GM19328 (cell line): ENCODE results near the gene UBA6.
"Not testable (repeated sequence)": the region's sequence is repeated elsewhere in the genome, so short reads cannot be mapped to it uniquely, and the experiment has no call there.

Experiments used
- ATAC-seq: cut with Tn5 transposase; IDR thresholded peaks from one replicate; pipeline ENCODE4 v1.9.1; 2021; ENCODE audit warnings: mild to moderate bottlenecking, moderate library complexity; ENCODE audit not compliant: unreplicated experiment

Gene UBA6

DNA sequence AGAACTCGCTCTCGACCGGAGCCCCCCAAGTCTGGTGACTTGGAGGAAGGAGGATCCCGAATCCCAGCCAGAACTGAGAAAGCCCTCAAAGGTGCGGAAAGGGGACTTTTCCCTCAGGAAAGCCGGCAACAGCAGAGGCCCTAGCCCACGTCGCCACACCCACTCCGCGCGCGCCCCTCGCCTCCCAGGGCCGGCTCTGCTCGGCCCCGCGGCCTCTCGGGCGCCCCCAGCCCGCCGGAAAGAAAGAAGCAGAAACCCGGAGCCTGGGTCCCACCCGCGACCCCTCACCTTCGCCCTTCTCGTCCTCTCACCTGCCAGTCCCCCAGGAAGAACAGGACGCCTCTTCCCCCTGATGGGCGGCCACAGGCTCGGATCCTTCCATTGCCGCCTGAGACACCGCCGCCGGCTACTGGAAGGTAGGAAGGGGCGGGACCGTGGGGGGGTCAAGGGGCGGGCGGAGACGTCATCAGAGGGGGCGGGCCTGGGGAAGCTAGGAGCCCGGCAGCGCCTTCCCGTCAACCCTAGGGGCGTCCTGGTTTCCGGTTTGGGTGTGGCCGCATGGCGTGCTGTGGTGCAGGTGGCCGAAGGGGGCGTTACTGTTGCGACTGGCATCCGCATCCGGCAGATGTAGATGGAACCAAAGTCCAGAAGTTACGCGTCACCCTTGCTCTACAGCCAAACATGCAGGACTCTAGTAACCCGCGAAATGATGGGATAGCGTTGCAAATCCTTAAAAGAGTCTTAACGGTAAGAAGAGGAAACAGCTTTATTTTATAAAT is at the start of gene UBA6:
UBA6 (minus strand) TSS at position 418 of the 779 bp plus-strand sequence; CDS start at position 382, 36 bp downstream.
- ATAC-seq = peak; percentile 98

DNA sequence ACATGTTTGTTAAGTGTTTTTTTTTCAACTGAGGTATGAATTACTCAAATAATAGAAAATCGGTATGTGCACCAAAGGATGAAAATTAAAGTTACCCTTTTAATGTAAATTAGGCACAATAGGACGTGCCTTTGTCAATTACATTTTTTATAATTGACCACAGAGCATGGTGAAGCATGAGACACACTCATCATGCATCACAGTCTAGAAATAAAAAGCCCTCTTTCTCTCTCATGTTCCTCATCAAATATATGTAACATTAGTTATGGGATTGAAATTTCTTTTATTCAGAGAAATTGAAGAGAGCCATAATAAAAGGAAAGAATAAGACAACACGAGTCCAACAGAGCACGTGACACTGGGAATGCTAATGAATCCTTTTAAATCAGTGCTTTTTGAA is 49.7 kb upstream of the UBA6 start:
- ATAC-seq = no peak

DNA sequence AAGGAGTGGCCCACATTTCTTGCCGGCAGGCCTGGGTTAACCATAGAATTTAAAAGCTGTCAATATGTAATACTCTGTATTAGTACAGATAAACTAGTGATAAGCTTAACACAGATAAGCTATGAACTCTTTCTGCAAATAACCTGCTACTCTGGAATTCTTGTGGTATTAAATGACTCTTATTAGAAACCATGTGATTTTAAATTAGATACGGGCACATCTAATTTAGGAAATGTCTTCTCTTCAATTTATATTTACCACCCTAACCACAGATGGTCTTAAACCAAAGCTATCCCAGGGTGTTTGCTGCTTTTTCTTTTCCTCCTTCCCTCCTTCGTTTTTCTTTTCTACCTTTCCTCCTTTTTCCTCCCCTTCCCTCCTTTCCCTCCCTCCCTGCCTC is 48.3 kb upstream of the UBA6 start:
- no peak for ATAC-seq

DNA sequence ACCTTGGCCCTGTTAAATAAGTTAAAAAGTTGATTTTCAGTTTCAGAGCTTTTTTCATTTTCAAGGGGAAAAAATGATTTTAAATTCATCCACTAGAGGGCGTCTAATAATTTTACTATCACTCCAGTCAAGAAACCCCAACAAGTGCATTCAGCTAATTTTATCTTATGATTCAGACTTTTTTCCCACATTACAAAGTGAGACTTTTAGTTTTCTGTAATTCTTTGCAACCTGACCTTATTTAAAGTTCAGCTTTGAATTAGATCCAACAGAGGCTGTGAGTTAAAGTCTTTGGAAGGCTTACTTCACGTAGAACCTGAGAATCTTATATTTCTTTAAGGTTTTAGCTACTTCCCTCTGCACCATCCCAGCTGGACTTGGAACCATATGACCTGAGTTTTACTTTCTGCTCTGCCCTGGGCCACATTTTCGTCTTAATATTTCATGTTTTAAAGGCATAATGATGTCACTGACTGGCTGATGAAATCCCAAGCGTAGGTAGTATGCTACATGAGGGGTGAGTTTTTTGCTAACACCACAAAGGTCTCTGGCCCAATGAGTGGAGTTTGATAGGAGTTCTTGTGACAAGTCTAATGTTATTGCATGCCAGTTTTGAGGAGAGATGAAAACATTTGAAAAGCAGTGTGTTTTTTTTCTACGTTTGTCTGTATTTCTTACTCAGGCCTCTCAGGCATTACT is 46.0 kb upstream of the UBA6 start:
- ATAC-seq = no peak

DNA sequence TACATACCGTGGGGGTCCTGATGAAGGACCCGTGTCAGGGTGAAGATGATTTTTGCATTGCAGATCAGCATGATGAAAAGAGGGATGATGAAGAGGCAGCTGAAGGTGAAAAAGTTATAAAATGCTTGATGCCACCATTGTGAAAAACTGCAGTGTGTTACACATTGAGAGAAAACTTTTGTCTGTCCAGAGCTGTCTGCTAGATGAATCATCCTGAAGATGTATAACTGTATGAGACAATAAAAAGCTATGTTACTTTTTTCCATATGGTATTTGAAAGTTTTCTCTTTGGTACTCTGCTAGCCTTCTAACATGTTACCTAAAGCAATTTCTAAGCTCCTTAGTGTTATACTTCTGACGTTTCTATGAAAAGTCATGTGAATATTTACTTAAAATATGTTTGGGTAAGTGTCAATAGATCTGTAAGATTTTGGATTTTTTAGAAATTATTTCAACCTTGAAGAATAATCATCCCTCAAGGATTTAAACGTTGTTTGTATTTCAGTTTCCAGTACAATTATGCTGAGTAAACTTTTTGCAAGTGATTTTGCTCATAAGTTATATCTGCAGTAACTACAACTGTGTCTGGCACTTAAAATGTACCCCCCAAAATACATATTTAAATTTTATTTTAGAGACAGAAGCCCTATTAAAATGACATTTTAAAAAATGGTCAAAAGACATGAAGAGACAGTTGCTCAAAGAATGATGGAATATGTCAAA is 43.8 kb upstream of the UBA6 start:
- ATAC-seq = no peak

DNA sequence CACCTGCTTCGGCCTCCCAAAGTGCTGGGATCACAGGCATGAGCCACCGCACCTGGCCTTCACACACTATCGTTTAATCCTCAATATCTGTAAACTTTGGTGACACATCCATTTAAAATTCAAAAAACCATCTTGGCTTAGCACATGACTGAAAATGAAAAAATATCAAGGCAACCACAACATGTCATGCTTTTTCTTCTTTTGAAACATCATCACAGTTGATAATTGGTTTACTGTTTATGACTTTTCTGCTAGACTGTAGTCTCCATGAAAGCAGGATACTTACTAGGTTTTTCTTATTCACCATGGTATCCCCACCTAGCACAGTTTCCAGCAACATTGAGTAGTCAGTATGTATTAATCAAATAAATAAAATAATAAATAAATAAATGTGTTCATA is 42.2 kb upstream of the UBA6 start:
- ATAC-seq = no peak

DNA sequence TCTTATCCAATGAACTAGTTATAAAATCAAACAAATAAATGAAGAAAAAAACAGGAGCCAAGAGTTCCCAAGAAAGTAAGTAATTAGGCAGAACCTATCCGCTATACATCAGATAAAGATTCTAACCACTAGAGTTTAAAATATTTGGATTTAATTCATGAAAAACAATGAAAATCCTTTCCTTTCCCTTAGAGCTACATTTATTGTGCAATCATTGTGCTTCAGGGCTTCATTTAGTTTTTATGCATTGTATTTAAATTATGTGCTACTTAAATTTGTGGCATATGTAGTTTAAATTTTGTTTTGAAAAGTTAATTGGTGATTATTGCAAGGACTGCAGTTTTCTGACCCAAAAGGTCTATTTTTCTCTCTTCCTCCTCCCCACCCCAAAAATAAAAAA is 35.3 kb upstream of the UBA6 start:
- no peak for ATAC-seq

DNA sequence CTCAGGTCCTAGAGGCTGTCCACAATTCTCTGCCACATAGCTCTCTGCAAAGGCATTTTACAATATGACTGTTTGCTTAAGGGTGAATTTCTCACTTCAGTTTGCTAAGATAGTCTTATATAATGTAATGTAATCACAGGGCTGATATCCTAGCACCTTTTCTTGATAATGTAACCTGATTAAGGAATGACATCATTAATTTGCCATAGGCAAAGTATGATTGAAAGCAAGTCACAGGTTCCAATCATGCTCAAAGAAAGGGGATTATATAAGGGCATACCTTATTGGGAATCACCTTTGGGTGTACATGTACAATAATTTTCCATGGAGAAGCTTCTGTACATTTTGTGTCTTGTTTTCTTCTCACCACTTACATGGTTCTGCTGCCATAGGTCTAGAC is 34.4 kb upstream of the UBA6 start:
- no peak for ATAC-seq

DNA sequence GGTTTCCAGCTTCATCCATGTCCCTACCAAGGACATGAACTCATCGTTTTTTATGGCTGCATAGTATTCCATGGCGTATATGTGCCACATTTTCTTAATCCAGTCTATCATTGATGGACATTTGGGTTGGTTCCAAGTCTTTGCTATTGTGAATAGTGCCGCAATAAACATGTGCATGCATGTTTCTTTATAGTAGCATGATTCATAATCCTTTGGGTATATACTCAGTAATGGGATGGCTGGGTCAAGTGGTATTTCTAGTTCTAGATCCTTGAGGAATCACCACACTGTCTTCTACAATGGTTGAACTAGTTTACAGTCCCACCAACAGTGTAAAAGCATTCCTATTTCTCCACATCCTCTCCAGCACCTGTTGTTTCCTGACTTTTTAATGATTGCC is 29.6 kb upstream of the UBA6 start:
- ATAC-seq = not testable (repeated sequence)

DNA sequence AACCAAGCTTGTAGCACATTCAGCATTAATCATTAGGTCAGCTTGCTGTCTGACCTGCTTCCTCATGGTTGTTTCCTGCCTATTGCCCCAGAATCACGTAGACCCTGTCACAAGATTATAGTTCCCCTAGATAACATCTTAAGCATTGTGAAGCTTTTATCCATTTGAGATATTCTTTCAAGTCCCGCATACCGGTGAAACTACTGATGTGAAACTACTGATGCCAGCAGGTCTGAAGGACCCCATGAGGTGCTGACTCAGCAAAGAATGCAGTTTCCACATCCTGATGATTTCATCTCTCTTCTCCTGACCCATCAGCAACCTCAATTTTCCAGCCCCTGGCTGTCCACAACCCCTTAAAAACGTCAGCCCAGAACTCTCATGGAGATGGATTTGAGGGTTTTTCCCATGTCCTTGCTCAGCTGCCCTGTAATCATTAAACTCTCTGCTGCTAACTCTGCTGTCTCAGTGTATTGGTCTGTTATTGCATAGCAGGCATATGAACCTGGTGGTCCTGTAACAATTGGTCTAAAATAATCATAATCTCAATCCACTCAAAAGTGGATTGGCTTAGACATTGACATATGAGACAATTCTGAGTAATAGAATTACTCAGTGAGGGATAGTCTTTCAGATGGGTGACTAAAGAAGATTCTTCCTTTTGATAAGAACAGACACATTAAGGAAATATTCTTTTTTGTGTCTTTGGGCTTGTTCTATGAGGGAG is 26.3 kb upstream of the UBA6 start:
- ATAC-seq = no peak

DNA sequence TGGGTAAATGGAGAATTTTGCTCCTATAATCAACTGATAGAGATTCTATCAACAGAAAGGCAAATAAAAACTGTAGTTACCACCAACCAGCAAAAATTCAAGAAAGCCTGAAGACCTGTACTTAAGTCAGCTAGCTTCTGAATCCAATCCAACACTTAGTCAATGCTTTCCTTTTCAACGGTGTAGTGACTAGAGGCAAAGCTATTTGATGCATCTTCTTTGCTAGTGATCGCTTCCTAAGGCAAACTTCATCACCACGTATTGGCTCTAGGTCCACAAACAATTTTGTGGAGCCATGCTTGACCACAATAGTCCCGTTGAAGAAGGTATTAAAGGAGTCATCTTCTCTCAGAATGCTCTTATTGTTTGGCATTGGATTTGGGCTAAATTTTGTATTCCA is 25.0 kb upstream of the UBA6 start:
- ATAC-seq = no peak

DNA sequence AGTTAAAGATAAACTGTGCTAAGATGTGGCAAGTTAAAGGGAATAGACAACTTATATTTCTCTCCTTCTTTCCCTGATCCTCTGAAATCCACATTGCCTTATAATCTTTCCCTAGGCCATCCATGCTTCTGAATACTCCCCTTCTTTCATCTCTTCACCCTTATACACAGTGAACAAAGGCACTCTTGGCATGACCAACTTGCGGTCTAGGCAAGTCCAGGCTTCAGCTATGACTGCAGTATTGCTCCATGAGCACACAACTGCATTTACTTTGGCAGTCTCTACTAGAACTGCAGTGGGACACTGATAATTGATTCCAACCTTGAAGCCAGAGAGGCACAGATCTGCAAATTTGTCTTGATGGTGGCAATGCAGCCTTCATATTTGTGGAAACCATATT is 24.2 kb upstream of the UBA6 start:
- no peak for ATAC-seq

DNA sequence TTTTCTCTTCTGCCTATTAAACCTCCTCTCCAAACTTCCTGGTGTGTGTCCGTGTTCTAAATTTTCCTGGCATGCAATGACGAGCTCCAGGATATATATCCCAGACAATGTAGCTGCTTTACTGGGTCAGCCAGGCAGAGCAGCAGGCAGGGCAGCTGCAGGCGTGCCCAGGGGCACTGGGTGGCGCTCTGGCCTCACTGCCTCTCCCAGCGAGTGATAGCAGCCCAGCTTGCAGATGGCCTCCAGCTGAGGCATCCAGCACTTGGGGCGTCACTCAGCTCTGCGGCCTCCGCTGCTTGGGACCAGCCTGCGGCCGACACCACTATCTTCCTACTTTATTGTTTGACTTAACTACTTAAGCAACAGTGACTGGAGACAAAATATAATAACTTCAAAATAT is 23.0 kb upstream of the UBA6 start:
- ATAC-seq = no peak

DNA sequence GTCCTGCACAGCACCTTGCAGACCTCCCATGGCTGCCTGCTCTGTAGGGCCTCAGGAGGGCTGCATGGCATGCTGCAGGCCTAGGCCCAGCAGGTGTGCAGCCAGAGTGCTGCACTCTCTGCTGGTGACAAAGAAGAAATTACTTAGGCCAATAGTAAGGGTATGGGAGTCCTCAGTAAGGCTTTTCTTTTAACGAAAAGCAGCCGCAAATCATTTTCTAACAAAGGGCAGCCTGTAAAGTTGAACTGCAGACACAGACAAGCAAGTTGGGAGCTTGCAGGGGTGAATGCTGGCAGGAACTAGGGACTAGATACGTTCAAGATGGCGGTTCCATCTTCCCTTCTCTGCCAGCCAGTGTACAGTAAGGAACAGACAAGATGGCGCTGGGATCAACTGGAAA is 22.4 kb upstream of the UBA6 start:
- no peak for ATAC-seq

DNA sequence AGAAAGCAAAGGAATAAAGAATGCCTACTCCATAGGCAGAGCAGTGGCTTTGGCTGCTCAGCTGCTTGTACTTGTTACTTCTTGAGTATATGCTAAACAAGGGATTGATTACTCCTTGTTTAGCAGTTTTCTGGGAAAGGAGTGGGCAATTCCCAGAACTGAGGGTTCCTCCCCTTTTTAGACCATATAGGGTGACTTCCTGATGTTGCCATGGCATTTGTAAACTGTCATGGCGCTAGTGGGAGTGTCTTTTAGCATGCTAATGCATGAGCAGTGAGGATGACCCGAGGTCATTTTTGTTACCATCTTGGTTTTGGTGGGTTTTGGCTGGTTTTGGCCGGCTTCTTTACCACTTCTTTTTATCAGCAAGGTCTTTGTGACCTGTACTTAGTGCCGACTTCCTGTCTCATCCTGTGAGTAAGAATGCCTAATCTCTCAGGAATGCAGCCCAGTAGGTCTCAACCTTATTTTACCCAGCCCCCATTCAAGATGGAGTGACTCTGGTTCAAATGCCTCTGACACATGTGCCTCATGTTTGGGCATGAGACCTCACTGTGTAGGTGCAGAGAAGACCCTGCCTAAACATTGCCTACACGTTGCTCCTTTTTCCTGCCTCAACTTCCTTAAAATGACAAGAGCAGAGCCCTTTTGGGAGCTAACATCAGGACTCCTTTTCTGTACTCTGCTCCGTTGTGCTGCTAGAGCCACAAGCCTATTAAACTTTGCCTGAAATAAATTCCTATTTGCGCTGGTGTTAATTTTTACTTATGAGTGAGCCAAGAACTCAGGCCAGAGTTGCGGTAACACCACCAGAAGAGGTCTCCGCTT is 21.0 kb upstream of the UBA6 start:
- ATAC-seq = no peak

DNA sequence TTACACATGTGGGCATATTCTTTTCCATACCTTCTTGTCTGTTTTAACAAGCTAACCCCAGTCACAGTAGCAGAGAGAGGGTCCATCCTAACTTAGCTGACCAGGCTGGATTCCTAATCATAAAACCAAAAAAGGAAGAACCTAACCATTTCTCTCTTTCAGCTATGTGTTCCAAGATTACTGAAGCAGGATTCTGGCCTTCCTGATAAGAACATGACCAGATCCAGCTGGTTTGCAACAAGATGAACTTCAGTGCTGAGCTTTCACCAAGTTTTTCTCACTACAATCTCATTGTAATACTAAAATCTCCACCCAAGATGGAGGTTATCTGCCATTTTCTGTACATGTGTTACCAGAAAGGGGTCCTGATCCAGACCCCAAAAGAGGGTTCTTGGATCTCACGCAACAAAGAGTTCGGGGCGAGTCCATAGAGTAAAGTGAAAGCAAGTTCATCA is 20.4 kb upstream of the UBA6 start:
- no peak for ATAC-seq

DNA sequence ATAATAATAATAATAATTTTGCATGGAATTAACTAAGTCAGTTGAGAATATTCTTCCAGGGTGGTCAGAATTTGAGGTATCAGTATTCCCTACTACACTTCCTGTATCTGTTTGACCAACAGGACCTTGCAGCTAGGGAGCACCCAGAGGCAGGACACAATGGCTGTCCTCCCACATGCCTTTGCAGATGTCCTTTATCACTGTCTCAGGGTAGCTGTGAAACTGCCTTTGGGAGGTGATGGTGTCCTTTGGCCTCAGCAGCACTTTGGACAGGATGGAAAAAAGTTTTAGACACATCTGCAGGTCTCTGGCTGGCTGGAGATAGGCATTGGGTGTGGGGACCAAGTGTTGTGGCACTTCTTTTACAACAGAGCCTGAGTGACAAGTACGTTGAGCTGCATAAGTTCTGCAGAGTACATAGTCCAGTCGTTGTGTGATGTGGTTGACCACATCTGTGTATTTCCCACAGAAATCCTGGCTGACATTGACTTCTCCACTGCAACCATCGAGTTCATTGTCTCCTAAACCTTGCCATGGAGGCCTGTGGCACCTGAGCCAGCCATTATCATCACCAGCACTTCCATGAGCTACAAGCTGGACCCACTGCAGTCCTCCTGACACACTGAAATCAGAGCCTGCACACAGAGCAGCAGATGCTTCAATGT is 19.1 kb upstream of the UBA6 start:
- ATAC-seq = no peak

DNA sequence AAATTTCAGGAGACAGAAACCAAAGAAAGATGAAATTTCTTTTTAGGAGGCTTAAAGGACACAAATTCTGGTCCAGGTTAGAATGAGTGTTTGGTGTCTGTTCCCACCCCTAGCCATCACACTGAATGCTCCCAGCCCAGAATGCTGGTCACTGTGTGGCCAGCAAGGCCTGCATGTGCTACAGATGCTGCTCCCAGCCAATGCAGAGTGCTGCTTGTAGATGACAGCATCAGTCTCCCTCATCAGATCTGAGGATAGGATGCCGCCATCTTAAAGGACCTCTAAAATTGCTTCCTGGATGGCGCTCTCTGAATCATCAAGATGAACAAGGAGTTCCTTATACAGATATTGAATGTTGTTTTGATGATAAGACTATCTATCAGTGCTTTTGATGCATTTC is 17.9 kb upstream of the UBA6 start:
- no peak for ATAC-seq

DNA sequence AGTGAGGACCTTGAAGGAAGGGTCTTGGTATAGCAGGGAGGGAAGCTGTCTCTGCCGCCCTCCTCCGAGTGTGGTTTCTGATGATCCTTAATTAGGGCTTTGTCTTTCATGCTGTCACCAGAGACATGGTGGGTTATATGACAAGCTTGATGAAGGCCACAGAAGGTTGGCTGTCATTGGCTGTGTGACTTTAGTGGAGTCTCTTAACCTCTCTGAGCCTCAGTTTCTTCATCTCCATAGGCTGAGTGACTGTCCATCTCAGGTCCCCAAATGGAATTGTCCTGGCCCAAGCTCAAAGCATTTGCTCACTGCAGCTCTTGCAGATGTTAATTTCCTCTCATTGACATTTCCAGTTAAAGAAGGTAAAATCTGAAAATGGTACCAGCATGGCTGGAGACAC is 16.6 kb upstream of the UBA6 start:
- no peak for ATAC-seq

DNA sequence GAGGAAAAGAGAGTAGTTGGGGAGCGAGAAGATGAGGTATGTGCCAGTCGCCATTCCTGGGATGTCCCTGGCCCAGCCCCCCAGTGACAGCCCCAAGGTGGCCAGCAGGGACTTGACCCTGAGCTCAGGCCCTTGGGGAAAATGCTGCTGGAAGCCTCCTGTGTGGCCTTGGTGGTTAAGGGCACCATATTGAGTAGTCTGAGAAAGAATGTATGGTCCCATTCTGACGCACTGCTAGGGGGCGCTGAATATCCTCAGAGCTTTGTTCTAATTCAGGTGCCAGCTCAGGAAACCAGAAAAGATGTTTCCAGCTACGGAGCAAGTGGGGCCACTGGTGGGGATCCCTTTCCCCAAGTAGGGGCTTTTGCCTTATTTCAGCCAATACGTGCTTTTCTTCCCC is 14.0 kb upstream of the UBA6 start:
- ATAC-seq = no peak
